ENCODE data around the gene PCDH7.

PCDH7 gene

DNA sequence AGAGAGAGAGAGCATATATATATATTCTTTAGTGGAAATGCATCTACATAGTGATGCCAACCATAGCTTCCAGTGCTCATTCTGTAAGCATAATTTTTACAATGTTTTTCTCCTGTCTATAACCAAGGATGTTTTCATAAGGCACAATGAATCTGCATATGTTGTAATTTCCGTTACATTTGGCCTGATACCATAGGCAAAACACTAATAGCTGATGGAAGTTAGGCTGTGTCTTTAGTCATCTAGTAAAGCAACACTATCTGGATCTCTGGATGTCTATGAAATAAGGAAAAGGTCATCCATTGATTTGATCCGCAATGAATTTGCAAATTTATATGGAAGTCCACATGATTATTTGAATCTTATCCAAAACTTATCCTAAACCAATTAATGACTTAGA lies 8.1 kb downstream of the PCDH7 start:
- no peak for DNase-seq

GRCh38 chr4:30743897-30744296 lies 23.7 kb downstream of the PCDH7 start:
- DNase-seq, result no peak

DNA sequence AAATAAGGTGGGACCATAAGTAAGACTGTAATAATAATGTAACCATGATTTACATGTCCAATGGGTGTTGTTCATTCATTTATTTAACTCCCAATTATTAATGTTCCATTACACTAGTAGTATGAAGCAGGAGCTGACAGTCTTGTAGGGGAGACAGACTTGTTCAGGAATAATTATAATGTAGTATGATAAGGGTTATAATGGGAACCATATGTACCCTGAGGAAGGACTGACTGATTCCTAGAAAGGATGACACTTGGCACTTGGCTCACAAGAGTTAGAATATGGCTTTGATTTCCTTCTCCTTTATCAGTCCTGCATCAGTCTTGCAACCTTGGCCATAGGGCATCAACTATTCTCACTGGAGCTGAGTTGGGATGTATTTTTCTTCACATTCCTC lies 24.2 kb downstream of the PCDH7 start:
- no peak for DNase-seq

DNA sequence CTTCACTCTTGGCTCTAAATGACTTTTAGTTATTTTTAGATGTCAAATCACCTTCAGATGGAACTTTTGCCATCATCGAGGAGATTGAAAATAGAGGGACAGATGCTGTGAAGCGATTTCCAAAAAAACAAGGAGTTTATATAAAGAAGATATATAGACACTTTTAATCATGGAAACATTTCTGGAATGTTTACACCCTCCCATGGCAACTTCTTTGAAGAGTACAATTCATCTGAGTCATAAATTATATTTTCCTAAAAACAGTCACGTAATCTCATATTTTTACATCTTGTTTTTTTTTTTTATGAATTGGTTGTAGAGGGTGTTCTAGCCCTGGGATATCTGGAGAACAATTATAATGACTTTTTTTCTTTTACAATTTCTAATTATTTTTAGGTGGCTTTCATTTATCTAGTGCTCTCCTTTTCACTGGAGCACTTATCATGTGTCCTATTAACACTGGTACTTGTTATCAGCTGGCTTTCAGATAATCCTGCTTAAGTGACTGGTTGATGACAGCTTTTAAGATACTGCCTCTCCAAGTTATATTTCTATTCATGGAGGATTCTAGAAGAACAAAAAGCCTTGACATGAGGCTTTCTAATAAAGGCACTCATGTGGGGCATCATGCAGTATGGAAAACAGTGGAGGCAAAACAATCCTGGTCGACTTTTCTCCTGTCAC lies 24.9 kb downstream of the PCDH7 start:
- no peak for DNase-seq

DNA sequence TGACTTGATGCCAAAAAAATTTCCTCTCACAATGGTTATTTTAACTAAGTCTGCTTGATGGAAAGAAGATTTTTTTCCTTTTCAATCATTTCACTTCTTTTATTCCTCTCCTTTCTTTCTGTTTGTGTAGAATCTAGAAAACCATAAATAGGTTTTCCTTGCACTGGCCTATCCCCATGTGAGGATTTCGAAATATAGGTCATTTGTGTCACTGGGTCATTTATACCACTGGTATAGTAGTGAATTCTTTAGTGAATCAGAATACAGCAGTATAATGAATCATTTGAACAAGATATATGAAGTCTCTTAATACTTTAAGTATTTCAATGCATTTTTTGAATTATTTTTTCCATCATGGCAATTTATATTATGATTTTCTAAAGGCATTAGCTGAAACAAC lies 26.6 kb downstream of the PCDH7 start:
- no peak for DNase-seq

DNA sequence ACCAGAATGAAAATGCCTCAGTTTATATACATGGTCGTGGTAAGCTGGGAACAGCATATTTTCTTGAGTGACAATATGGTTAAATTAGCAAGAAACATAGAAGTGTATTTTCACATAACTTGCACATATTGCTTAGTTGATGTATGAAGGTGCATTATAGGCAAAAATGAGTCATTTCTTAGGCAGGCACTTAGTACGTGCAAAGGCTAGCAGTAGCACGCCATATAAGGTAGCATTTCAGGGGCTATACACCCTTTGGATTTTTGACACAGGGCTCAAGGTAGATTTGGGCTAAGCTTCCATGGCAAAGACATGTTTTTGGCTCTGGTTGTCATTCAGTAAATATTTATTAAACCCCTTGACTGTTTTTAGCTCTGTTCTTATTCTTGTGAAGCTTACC lies 33.1 kb downstream of the PCDH7 start:
- no peak for DNase-seq

DNA sequence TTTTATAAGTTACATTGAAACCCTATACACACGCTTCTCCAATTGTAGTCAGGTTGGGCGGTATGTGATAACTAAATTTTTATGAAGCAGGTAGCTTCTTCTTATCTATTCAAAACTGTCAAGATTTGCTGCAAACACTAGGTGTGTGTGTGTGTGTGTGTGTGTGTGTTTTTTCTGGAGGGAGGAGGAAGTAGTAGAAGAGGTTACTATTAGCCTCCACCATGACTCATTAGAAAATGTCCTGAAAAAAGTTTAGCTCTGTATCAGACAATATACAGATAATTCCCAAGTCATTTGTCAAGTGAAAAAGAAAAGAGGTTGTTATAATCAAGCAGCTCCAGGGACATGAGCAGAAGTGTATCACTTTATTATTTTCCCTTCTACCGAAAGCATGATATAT lies 33.9 kb downstream of the PCDH7 start:
- DNase-seq, result no peak

- no peak for DNase-seq
Measured at GRCh38 chr4:30755346-30755745, 35.2 kb downstream of the PCDH7 start.

DNA sequence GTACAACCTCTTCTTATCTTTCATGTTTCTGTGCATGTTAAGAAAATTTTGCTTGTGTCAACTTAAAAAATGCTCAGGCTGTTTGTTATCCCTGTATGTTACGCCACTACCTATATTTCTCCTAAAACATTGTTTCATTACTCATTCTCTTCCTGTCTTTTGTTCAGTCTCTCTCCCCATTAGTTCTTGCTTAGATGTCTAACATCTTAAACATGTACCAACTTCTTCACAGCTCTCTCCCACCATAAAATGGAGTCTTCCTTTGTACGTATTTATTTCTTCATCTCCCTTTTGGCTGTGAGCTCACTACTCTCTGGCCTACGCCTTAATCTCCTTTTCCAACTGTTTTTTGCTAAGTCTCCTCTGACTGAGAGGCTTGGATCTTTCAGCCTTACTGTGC lies 36.4 kb downstream of the PCDH7 start:
- no peak for DNase-seq

DNA sequence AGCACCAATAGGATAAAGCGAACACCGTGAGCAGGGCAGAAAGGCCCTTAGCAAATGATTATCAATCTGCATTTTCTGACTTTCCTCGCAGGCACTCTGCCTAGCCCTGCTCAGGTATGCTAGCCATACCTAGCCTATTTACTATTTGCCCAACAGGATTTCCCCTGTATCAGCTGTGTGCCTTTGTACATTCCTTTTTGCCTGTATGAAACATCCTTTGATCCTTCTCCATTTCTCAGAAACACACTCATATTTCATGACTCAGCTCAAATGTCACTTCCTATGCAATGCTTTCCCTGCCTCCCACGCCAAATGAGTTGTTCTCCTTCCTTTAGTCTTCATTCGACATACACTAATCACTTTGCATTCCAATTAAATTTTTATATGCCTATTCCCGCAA lies 37.2 kb downstream of the PCDH7 start:
- DNase-seq, result no peak

DNA sequence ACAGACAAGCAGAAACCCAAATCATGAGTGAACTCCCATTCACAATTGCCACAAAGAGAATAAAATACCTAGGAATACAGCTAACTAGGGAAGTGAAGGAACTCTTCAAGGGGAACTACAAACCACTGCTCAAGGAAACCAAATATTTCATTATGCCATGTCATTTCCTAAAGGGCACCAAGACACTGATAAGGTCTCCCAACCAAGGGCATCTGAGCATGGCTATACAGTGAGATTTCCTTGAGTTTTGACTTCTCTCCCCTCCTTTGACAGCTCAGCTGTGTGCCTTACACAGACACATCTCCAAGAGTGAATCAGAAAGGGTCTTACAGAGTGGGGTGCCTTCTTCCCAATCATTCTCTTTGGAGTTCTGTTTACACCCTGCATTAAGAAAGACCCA lies 40.4 kb downstream of the PCDH7 start:
- no peak for DNase-seq

- no peak for DNase-seq
Measured at GRCh38 chr4:30763321-30763727, 43.2 kb downstream of the PCDH7 start.

DNA sequence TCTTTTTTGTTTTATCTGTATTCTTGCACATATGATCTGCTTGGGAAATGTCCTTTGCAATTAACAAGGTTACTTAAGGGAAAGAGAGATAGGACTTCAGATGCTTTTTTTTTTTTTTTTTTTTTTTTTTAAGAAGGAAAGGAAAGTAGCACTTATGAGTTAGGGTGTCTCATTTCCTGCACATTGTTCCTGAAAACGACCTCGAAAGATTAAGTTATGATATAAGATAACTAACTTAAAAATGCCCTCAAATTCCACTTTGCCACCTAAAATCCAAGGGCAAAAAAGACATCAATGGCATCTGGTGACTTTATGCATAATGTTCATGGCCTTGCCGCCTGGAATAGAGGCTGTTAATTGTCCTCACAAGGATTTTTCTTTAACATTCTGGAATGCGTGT lies 44.9 kb downstream of the PCDH7 start:
- no peak for DNase-seq

DNA sequence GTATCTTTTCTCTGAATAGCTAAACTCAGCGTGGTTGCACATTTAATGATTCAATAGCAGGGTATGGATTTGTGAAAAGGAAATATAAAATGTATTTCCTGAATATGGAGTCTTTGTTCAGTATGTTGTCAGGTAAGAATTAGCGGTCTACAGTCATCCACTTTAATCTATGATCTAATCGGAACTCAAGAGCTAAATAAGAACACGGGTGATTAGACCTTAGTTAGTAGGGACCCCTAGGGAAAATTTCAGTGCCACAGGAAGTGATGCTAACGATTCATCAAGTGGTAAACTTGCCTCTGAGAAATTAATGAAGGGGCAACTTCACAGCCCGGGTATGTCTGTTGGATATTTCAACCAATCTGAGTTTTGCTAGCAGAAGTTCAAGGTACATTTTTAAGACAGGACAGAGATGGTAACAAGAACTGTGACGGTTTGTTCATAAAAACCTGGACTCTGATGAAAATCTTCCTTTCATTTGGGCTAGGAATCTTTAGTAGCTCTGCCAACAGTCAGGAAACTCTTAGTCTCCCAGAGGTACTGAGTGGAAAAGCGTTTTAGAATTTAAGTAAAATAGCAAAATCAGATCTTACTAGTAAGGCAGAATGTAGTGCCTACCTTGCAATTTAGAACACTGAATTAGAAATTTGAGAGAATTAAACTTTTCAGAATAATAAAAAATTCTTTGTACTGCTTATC lies 47.1 kb downstream of the PCDH7 start:
- no peak for DNase-seq

- DNase-seq, result no peak
Measured at GRCh38 chr4:30768277-30768676, 48.1 kb downstream of the PCDH7 start.

DNA sequence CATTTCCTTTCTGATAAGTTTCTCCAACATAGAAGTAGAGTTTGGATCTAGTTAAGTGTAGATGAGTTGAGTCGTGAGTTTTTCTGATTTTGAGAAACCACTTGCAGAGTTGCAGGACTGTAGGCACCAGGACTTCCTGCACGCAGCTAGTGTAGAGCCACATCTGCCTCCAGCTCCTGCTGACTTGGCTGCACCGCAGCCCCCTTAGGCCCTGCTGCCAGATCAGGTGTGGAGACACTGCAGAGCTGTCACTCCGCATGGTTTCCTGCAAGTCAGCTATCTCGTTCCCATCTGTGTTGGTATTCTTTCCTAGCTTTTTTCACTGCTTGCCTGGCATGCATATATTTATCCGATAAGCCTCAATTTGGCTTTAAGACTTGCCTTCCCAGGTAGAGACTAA lies 48.9 kb downstream of the PCDH7 start:
- no peak for DNase-seq

DNA sequence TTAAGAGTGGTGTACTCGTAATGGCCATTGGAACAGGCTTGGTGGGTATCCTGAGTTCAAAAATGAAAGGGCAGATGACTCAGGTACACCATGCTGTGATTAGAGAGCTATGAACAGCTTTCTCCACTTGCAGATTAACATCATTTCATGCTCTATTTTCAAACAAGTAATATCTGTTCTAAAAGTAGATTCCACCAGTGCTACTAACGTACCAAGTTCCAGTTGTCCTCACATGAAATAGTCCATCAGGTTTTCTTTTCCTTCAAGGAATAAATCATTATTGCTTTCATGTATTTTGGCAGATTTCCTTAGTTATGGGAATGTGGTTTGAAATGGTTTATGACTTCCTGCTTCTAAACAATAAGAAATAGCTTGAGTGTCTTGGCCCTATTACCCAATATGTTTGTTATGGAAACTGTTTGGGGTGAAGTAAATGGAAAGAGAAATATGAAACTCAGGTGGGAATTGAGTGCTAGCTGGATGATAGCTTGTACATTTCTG lies 49.9 kb downstream of the PCDH7 start:
- DNase-seq, result no peak

GRCh38 chr4:30770812-30771211 lies 50.6 kb downstream of the PCDH7 start:
- DNase-seq, result no peak

DNA sequence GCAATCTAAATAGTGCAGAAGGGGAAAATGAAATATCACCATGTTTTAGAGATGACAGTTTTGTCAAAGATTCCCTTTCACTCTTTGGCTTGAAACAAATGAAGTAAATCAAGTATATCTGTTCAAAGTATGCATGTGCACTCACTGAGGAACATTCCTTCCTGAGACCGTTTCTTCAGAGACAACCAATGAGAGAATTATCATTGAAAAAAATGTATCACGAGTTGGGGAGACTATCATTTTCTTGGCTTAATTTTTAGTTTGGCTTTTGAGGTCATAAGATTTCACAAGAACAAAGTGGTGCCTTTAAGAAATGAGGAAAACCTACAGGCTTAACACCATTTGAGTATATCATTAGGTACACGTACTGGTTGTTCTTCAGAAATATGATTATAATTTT lies 56.3 kb downstream of the PCDH7 start:
- DNase-seq, result no peak

DNA sequence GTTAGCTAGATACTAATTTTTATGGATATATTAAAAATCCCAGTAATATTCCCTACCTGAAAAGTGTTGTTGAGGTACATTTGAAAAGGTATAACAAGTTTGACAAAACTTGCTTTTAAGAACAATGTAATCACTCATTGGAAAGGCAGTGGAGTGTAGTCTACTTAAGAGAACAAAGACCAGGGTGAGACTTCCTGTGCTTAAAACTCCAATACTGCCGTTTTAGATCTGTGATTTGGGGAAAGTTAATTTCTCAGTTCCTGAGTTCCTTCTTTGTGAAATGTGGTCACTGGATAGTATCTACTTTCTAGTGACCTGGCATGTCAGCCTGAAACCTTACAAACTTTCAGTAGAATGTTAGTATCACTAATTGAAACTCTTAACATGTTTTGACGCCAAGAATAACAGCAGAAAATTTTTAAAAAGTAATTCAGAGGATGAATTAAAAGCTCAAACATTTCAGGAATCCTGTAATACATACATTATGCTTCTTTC lies 56.8 kb downstream of the PCDH7 start:
- DNase-seq, result no peak
